ENCODE results near the gene ELAVL3.
"Not testable (repeated sequence)": the region's sequence is repeated elsewhere in the genome, so short reads cannot be mapped to it uniquely, and the experiment has no call there.

Gene ELAVL3

DNA sequence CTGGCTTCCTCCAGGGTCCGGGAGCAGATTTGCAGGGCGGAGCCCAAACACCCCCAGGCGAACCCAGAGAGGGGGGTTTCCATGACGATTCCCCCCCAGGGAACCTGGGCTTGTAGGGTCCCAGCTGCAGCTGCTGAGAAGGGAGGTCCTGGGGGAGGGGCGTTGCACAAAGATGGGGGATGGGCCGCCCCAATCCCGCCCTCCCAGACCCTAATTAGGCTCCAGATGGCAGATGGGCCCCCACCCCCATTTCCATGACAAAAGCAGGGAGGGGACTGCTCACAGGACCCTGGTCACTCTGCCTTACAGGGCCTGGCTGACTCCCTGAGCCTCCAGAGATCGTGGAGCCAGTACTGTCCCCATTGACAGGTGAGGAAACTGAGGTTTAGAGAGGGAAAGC lies 15.2 kb downstream of the ELAVL3 start:
- TF ChIP-seq, protein P1, sequence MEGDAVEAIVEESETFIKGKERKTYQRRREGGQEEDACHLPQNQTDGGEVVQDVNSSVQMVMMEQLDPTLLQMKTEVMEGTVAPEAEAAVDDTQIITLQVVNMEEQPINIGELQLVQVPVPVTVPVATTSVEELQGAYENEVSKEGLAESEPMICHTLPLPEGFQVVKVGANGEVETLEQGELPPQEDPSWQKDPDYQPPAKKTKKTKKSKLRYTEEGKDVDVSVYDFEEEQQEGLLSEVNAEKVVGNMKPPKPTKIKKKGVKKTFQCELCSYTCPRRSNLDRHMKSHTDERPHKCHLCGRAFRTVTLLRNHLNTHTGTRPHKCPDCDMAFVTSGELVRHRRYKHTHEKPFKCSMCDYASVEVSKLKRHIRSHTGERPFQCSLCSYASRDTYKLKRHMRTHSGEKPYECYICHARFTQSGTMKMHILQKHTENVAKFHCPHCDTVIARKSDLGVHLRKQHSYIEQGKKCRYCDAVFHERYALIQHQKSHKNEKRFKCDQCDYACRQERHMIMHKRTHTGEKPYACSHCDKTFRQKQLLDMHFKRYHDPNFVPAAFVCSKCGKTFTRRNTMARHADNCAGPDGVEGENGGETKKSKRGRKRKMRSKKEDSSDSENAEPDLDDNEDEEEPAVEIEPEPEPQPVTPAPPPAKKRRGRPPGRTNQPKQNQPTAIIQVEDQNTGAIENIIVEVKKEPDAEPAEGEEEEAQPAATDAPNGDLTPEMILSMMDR (IDR thresholded peaks at IDR 0.05; ENCODE audit: low read depth, low read length) = no peak
- DNase-seq = peak; percentile 23
- Histone ChIP-seq H3K27ac (no peak overlapping the region), H3K4me3 (ENCODE audit: low read depth, low read length) (no peak overlapping the region), H3K27me3 (ENCODE audit: insufficient read depth, low read depth, severe bottlenecking) (no peaks in the 10 kb centered on the region), H3K9me3 (ENCODE audit: severe bottlenecking) (no peaks in the 10 kb centered on the region), H3K36me3 (no peaks in the 10 kb centered on the region)

DNA sequence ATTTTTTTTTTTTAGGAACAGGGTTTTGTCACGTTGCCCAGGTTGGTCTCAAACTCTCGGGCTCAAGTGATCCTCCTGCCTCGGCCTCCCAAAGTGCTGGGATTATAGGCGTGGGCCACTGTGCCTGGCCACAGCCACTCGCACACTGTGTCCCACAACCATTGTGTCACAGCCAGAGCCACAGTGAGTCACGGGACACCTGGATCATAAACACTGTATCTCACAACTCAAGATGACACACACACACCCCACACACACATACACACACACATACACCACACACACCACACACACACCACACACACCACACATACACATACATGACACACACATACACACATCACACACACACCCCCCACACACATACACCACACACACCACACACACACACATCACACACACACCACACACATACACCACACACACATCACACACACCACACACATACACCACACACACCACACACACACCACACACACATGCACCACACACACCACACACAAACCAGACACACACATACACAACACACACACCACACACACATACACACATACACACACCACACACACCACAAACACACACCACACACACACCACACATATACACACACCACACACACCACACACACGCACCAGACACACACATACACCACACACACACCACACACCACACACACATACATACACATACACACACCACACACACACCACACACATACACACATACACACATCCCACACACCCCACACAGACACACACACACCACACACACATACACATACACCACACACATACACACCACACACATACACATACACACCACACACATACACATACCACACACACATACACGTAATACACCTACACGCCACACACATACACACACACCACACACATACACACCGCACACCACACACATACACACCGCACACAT lies 16.2 kb downstream of the ELAVL3 start:
- no peaks in the 10 kb centered on the region for H3K27me3 ChIP-seq (ENCODE audit: insufficient read depth, low read depth, severe bottlenecking)
- no peaks in the 10 kb centered on the region for H3K36me3 ChIP-seq
- no peak for DNase-seq
- no peak overlapping the region for H3K4me3 ChIP-seq (ENCODE audit: low read depth, low read length)
- no peaks in the 10 kb centered on the region for H3K9me3 ChIP-seq (ENCODE audit: severe bottlenecking)
- TF ChIP-seq, protein P1 (IDR thresholded peaks at IDR 0.05; ENCODE audit: low read depth, low read length) = no peak
- no peak overlapping the region for H3K27ac ChIP-seq

DNA sequence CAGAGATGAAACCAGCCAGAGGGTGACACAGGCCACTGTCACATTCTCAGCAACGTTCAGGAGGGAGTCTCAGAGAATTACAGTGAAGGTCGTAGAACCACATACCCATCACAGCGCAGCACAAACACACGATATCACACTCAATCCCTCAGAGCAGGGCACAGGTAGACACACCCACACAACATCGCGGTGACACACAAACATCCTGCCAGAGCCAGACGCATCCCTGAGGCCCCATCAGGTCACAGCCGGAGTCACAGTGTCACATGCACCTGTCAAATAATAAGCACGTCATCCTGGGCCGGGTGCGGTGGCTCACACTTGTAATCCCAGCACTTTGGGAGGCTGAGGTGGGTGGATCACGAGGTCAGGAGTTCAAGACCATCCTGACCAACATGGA lies 17.5 kb downstream of the ELAVL3 start:
- Histone ChIP-seq H3K9me3 (ENCODE audit: severe bottlenecking) (no peaks in the 10 kb centered on the region), H3K4me3 (ENCODE audit: low read depth, low read length) (no peak overlapping the region), H3K27ac (no peak overlapping the region), H3K27me3 (ENCODE audit: insufficient read depth, low read depth, severe bottlenecking) (no peaks in the 10 kb centered on the region), H3K36me3 (no peaks in the 10 kb centered on the region)
- TF ChIP-seq, protein P1 (IDR thresholded peaks at IDR 0.05; ENCODE audit: low read depth, low read length) = no peak
- DNase-seq = peak; percentile 18

DNA sequence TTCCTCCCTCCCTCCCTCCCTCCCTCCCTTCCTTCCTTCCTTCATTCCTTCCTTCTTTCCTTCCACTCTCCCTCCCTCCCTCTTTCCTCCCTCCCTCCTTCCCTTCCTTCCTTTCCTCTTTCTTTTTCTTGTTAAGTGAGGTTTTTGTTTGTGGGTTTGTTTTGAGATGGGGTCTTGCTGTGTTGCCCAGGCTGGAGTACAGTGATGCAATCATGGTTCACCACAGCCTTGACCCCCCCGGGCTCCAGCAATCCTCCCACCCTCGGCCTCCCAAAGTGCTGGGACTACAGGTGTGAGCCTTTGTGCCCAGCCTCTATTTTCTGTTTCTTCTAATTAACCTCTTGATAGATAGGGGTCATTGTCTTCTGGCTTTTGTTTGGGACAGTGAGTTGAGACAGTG lies 19.4 kb downstream of the ELAVL3 start:
- Histone ChIP-seq H3K27ac (no peak overlapping the region), H3K27me3 (ENCODE audit: insufficient read depth, low read depth, severe bottlenecking) (no peaks in the 10 kb centered on the region), H3K9me3 (ENCODE audit: severe bottlenecking) (no peaks in the 10 kb centered on the region), H3K4me3 (ENCODE audit: low read depth, low read length) (no peak overlapping the region), H3K36me3 (no peaks in the 10 kb centered on the region)
- no peak for DNase-seq
- TF ChIP-seq, protein P1 (IDR thresholded peaks at IDR 0.05; ENCODE audit: low read depth, low read length) = no peak

DNA sequence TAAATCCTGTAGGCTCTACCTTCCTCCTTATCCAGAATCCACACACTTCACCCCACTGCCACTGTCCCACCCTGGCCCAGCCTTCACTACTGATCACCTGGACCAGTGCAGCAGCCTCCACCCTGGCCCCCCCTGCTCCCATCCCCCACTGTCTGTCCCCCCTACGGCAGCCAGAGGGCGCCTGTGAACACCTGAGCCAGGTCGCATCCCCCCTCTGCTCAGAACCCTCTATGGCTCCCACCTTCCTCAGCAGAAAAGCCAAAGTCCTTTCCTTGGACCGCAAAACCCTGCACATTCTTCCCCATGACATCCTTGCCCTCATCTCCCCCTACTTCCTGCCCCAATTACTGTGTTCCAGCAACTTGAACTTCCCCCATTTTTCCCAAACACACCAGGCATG lies 20.6 kb downstream of the ELAVL3 start:
- H3K27ac ChIP-seq = no peak overlapping the region
- no peak for DNase-seq
- no peaks in the 10 kb centered on the region for H3K36me3 ChIP-seq
- no peak overlapping the region for H3K4me3 ChIP-seq (ENCODE audit: low read depth, low read length)
- no peaks in the 10 kb centered on the region for H3K9me3 ChIP-seq (ENCODE audit: severe bottlenecking)
- TF ChIP-seq, protein P1 (IDR thresholded peaks at IDR 0.05; ENCODE audit: low read depth, low read length) = peak; percentile 50
- H3K27me3 ChIP-seq (ENCODE audit: insufficient read depth, low read depth, severe bottlenecking) = no peaks in the 10 kb centered on the region

DNA sequence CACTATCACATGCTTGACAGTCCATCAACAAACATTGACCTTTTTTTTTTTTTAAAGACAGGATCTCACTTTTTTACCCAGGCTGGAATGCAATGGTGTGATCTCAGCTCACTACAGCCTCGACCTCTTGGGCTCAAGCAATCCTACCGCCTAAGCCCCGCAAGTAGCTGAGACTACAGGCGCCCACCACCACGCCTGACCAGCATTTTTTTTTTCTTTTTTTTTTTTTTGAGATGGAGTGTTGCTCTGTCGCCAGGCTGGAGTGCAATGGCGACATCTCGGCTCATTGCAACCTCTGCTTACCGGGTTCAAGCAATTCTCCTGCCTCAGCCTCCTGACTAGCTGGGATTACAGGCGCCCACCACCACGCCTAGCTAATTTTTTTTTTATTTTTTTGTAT lies 21.9 kb downstream of the ELAVL3 start:
- not testable (repeated sequence) for H3K36me3 ChIP-seq; H3K9me3 ChIP-seq (ENCODE audit: severe bottlenecking); H3K27me3 ChIP-seq (ENCODE audit: insufficient read depth, low read depth, severe bottlenecking); H3K27ac ChIP-seq; DNase-seq; H3K4me3 ChIP-seq (ENCODE audit: low read depth, low read length)

All from WERI-Rb-1 (cell line).